GDM1 (cell line): ENCODE results near the gene EHMT1.
A peak's percentile ranks its signal among the peaks of the same experiment; 100 is the strongest.

Experiments
- DNase-seq: peaks from one replicate; lab custom pipeline; 2025; lab: John Stamatoyannopoulos, UW

Gene EHMT1

DNA sequence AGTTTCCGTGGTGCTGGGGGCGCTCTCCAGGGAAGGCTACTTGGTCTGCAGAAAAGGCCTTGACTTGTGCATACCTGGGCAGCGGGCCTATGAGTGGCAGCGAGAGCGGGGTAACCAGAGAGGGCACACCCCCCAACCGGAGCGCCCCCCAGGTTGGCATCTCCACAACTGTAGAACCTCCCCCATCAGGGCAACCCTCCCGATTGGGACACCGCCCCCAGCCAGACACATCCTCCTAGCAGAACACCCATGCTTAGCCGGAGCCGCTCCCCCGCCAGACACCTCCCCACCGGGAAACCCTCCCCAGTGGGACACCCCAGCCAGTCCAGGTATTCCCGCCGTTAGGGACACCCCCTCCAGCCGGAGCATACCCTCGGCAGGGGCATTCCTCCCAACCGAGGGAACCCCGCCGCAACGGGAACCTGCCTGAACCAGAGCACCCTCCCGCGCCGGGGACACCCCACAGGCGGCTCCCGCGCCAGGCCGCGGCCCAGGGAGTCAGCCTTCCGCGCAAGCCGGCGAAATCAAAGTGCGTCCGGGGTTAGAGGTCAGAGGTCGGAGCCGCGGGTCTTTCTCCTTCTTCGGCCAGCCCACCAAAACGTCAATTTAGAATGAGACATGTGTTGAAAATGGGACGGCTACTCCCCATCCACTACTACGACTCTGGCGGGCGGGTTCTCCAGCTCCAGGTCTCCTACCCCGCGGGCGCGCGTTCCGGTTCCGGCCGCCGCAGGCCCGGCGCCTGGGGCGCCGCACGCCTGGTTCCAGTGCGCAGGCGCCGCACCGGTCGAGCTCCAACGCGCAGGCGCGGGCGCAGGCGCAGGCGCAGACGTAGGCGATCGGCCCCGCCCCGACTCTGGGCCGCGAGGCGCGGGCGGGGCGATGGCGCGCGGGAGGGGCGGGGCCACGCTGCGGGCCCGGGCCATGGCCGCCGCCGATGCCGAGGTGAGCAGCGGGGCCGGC, at the start of gene EHMT1:
TSS of gene EHMT1 (plus strand) at position 901 of the 963 bp plus-strand sequence. CDS start at position 925, 24 bp downstream.
- DNase-seq: peak; percentile 88

DNA sequence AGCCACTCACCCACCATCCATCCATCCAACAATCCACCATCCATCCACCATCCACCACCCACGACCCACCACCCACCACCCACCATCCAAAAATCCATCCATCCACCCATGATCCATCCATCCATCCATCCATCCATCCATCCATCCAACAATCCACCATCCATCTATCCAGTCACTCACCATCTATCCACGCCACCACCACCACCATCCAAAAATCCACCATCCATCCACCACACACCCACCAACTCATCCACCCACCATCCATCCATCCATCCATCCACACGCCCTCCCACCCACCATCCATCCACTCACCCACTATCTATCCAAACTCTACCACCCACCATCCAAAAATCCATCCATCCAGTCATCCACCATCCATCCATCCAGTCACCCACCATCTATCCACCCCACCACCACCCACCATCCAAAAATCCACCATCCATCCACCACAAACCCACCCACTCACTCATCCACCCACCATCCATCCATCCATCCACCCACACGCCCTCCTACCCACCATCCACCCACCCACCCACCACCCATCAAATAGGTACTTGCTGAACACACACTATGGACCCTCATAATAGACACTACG, 49.1 kb upstream of the EHMT1 start:
- no peak for DNase-seq

DNA sequence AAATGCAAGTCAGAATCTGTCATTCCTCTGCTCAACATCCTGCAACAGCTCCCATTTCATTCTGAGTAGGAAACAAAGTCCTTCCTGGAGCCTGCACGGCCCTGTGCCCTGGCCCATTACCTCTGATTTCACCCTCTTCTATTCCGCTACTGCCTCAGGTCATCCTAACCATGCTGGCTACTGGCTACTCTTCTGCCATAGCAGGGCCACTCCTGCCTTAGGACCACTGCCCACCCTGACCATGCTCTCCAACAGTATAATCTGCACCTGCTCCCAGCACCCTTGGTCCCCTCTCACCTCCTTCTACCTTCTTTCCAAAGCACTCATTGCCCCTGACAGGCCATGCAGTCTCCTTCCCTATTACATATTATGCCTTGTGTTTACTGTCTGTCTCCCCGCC, 48.2 kb upstream of the EHMT1 start:
- DNase-seq: no peak

DNA sequence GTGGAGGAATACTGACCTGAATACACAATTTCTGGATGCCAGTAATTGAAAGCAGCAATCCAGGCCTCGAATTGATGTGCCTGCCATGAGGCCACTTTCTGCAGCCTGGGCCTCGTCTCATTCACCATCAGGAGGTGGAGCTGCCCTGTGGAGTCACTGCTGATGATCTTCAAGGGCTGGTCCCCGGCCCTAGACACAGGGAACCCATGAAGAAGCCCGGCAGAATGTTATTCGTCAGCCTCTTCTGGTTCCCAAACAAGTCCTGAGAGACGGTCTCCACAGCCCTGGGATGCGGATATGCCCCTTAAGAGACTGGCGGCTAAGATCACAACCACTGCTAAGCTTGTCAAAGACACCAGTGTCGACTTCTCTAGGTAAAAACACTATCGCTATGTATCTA, 44.6 kb upstream of the EHMT1 start:
- no peak for DNase-seq

DNA sequence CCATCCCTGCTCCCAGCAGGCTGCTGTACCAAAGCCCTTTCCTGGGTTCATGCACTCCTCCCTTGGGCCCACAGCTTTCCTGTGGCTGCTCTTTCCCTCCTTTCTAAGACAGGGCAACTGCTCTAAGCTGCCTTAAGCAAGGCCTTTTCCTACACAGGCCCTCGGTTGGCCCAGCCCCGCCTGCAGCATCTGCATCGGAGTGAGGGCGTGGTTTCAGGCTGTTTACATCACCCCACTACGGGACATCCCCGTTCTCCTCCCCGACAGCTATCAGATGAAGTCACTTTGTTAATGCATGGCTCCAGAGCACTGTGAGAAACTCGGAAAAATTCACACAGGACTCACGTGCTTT, 43.5 kb upstream of the EHMT1 start:
- no peak for DNase-seq

DNA sequence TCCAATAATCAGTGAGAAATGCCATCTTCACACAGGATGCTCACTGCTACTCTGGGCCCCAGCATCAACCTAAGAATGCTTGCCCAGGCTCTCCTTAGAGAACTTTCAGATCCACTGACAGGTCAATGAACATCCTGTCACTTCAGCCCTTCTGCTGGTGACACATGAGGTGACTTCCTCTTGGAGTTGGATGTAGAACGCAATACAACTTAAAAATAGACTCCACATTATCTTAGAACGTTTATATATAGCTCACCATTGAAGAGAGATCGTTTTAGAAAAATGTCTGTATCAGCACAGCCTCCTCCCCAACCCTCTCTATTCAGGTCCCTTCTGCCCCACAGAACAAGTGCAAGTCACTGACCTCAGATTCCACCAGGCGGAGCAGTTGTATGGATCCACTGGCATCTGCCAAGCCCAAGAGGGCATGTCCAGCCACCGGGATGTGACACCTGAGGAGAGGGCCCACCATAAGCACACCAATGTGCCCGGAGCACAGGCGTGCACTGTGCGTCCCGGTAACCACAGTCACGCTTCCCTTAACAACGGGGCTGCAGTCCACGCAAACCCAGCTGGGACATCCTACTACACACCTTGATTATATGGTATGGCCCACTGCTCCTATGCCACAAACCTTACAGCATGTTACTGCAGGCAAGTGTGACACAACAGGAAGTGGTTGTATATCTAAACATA, 42.9 kb upstream of the EHMT1 start:
- no peak for DNase-seq

DNA sequence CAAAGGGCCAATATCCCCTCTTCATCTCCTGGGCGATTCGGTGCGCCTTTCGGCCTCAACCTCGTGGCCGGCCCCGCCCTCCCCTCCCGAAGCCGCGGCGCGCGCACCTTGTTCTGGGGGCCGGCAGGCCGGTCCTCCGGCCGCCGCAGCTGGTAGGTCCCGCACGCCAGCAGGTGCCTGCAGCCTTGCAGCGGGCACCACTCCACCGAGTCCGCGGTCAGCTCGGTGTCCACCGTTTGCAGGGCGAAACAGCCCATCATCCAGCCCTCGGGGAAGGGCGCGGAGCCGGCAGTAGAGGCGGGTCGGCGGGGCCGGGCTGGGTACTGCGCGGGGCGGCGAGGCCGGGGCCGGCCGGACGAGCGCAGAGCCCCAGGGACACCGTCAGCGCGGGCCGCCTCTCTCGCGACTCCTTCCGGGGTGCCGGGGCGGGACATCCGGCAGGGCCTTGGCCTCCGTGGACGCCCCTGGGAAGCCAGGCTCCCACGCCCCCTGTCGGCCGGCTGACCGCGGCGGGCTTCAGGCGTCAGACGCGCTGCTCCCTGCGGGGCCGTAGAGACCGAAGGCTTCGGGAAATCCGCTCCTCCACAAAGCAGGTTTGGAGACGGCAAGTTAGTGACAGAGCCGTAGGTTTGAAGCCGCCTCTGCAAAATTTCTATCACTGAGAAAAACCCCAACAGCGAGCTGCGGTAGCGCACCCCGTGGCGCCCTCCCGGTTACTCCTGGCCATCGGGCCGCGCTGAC, 40.1 kb upstream of the EHMT1 start, which contains the start of gene DPH7:
TSS of gene DPH7 (minus strand) at position 408 of the 741 bp plus-strand sequence. CDS start at position 260, 148 bp downstream.
- DNase-seq: peak; percentile 83

DNA sequence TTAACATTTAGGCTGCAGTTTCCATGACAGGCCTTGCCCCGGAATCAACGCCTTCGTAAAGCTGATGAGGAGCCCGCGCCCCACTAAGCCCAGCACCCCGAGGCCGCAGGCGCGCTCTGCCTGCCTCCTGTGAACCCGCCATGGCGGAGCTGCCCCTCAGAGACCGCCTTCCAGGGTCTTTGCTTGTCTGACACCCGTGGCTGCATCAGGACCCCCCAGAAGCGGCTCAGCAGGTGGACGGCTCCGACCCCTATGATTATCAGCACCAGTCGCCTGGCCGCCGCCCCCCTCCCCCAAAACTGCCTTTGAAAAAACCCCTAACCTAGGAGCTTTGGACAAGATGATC, 39.6 kb upstream of the EHMT1 start:
- DNase-seq: no peak

DNA sequence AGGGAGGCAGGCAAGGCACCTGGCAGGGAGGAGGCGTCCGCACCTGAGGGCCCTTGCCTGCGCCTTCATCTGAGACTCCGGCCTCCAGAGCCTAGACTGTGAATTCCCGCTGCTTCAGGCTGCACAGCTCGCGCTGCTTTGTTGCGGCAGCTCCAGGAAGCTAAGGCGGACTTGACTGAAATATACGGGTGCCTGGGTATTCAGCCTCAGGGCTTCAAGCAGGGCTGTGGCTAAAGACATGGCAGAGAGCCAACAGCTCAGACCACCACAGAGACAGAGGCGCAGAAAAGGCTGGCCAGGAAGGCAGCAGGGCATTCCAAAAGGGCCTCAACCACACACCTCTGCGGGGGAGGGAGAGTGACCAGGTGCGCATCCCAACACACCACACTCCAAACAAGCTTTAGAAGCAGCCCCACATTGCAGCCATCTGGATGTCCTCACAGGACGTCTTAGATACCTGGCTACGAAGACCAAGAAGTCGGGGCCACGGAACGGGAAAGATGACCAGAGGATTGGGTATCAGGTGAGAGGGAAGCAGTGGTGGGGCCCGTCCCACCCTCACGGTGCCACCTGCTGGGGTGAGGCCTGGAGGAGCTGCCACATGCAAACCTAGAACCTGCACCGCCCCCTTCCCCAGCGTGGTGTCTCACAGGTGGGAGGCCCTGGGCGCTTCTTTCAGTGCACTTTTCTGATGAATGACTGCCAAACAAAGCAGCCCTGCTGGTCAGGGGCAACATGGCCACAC, 38.4 kb upstream of the EHMT1 start:
- no peak for DNase-seq

DNA sequence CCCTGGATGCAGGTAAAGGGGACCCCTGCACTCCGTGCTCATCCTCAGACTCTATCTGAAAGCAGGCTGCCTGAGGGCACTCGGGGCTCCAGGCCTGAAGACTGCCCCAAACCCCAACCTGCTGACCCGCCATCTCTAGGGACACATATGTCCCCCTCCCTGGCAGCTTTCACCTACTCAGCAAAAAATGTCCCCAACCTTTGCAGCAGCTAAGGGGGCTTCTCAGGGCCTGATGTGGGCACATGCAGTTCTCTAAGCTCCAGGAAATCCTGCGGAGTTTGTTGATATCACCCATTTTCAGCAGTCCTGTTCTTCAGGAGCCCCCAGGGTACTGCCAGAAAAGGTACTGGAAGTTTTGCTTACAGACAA, 37.9 kb upstream of the EHMT1 start:
- no peak for DNase-seq

DNA sequence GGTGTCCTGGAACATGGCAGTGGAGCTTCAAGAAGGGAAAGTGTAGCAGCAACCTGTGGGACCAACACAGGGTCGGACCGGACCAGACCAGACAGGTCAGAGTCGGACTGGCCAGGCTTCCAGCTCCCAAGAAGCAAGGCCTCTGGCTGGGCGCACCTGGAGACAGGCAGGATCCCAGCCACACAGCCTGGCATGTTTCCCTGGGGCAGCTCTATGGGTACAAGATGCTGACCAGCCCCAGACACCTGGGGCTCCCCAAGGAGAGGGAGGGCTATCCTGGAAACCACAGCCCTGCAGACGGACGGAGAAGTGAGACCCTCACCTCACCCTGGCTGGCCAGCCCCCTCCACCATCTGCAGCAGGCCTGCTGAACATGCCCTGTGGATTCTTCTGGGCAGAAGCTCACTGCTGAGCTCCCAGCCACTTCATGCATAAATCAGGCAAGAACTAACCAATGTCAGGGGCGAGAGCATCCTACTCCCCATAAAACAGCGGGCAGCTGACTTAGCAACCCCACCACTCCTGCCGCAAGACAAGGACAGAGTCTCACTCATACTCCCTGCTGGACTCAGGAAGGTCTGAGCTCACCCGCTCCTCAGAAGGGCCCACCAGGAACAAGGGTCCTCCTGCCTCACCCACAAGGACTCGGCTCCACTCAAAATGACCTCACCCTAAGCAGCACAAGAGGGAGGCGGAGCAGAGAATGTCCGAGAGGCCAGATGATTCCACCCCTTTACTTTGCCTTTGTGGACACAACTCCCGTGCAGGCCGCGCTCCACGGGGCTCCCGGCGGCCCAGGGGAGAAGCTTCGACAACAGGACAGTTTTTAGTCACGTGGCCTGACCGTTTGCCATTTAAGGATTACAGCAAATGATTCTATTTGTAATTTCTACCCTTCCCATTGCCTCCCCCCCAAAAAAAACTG, 37.2 kb upstream of the EHMT1 start:
- DNase-seq: no peak

DNA sequence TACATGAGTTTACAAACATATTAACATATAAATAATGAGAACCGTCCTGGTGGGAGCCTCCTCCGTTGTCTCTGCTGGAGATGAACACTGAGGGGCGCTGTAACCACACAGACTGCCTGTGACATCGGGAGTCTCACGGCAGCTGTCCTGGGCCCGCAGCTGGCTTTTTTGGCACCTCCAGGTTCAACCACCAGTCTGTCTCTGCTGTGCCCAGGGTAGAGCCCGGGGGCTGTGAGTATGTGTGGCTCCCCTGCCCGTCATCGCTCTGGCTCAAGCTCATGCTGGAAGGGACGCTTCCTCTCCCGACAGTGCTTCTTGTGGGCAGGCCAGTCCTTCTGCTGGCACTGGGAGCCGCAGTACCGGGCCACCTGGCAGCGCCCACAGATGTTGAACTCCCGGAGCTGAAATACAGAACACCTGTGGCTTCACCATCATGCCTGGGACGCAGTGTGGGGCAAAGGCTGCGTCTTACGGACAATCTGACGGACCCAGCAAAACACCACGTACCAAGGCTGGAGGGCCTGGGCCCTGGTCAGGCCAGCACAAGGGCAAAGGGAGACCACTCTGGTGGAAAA, 36.4 kb upstream of the EHMT1 start:
- peak; percentile 4 for DNase-seq

DNA sequence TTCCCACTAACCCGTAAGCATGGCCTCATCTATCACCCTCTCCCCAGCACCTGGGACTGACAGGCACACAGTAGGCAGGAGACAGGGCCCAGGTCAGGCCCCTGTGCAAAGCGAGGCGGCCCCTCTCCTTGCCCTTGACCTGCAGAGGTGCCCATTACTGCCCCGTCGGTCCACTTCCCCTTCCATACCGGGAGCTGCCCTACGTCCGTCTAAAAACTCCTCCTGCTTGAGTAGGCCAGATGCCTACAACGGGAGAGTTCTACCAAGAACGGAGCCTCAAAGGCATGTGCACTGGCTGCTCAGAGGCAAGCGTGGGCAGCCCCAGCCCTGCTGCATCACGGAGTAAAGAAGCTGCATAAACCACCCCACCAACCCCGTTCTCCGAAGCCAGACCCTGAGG, 35.5 kb upstream of the EHMT1 start:
- DNase-seq: no peak

DNA sequence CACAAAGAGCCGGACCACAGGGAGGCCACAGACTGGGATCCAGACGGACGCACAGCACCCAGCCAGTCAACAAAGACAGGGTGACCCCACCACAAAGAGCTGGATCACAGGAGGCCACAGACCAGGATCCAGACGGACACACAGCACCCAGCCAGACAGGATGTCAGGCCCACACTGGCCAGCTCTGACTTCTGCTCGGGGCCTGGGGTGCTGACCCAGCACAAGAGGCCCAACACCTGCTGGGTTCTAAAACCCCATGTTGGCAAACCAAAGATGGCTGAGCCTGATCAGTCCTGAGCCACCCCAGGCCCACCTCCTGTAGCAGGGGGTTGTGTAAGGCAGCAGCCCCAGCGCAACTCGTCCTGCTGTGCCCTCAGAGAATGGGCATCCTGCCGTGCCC, 34.8 kb upstream of the EHMT1 start:
- DNase-seq: no peak

DNA sequence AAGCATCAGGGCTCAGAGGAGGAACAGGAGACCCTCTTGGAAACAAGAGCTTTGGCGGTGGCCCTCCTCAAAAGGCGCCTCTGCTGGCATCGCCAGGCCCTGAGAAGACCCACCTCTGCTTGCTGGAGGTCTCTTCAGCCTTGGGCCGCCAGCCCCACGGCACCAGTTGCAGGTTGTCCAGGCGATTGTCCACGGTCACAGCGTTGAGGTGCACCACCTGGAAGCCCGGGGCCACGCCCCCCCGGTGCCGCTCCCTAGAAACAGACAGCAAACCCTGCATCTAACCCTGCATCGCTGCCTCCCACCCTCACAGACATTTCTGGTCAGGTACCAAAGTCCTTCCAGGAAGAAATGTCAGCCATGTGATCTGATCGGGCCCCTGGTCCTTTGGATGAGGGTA, 32.0 kb upstream of the EHMT1 start:
- no peak for DNase-seq

DNA sequence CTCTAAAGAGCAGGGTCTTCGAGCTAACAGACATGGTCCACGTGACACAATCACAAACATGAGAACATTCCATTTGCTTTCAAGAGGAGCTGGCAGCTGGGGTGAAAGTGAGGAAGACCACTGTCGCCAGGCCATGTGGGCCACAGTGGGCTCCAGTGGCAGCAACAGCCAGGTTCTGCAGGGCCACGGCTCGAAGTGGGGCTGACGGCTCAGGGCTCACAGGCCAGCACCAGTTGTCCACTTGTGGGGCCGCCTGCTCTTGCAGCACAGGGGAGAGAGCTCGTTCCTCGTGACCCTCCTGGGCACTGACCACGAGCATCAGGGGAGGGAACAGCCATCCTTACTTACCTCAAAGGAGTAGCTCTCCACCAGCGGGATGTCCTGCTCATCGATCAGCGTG, 30.5 kb upstream of the EHMT1 start:
- DNase-seq: no peak

DNA sequence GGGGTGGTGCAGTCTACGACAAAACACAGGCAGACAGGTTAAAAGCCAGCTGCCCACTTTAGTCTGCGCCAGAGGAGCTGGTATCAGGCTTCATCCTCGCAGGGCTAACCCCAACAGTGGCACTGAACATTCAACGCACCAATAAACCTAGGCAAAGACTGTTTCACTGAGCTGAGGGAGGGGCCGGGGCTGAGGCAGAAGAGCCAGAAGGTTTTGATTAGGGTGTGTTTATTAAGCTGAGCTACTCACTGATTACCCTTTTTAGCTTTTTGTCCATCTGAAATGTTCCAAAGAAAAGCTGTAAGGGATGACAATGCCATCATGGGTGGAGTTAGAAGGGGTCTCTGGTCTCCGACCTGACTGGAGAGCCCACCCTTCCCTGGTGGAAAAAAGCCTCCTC, 29.9 kb upstream of the EHMT1 start:
- DNase-seq: no peak

DNA sequence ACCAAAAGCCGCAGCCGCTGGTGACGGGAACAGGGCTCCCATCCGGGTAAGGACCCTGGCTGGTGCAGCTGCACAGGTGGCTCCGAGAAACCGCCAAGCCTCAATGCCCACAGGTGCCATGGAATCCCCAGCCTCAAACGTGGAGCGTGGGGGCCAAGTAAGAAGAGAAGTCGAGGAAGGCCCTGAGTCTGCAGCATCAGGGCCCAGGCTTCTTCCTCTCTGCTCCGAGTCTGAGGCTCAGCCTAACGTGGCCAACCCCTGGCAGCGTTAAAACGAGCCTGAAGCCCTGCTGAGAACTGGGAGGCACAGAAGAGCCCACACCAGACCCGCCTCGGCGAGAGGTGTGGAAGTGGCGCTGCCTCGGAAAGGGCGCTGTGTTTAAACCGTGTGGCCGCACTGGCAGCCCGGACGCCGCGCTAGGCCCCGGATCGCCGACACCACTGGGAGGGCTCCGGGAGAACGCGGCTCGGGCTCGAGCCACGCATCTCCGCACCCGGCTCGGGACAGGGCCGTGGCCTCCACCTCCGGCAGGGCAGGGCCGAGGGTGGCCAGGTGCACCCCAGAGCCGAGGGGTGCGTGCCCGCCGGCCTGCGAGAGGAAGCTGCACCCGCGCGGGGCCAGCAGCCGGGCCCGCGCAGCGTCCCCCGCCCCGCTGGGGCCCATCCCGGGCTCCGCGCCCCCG, 29.2 kb upstream of the EHMT1 start:
- no peak for DNase-seq

DNA sequence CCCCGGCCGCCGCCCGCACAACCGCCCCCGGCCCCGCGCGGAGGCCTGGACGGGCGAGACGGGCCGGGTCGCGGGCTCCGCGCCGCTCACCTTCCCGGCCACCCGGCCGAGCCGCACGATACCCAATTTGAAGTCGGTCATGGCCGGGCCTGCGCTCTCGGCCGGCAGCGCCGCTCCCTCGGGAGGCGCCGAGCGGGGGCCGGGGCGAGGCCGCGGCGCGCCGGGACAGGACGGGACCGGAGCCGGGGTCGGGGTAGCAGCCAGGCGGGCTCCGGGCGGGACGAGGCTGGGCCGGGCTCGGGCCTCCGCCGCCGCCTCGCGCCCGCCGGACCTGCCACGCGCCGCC, 28.7 kb upstream of the EHMT1 start:
- no peak for DNase-seq
